Central memory CD4-positive, alpha-beta T cell (primary cell): ENCODE measurements around the gene RAPGEF5.

Experiments
- DNase-seq: peaks from one replicate; pipeline ENCODE4 v3.0.0; 2022

The RAPGEF5 gene

DNA sequence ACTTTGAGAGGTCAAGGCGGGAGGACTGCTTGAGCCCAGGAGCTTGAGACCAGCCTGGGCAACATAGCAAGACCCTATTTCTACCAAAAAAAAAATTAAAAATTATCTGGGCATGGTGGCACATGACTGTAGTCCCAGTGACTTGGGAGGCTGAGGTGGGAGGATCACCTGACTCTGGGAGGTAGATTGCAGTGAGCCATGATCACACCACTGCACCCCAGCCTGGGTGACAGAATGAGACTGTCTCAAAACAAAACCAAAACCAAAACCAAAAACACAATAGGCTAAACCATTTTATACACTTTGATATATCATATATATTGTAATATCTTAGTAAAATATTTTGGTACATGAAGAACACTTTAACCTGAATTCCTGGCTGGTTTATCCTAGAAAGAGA is 101.6 kb downstream of the RAPGEF5 start:
- DNase-seq, result no peak

DNA sequence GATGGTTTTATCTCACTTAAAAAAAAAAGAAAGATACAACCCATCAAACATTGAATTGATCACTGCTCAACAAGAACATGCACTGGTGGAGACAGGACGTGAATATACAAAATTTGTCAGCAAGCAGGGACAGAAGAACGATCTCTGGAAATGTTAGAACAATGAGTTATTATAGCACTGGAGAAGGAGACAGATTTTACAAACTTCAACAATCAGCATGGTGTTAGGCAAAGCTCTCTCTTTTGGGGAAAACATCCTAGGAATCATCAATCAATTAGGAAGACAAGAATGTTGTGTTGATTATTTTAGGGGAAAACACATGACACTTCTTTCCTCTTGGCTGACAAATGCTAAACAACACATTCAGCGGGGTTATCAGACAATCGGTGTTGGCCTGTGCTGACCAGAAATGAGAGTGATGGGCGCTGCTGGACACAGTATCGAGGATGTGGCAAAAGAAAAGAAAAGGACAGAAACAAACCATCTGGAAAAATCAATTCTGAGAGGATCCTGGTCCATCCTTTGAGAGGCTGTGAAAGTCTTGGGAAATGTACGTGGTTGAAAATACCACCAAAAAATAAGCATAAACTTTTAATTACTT is 103.9 kb downstream of the RAPGEF5 start:
- no peak for DNase-seq

DNA sequence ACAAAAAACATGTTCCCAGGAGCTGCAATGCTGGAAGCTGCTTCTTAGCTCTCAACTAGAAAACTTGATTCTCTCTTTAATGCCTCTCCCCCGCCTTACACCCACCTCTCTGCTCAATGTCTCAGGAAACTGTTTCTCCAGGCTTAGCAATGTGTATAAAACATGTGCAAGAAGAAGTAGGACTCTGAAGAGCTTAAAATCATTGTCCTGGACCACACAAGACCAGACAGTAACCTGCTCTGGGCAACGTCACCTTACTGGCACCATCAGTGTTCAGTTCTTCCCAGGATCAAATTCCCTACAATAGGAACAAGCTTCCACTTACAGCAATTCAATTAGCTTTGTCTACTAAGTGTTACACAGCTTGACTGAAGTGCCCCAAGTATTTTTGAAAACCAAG is 104.9 kb downstream of the RAPGEF5 start:
- no peak for DNase-seq

DNA sequence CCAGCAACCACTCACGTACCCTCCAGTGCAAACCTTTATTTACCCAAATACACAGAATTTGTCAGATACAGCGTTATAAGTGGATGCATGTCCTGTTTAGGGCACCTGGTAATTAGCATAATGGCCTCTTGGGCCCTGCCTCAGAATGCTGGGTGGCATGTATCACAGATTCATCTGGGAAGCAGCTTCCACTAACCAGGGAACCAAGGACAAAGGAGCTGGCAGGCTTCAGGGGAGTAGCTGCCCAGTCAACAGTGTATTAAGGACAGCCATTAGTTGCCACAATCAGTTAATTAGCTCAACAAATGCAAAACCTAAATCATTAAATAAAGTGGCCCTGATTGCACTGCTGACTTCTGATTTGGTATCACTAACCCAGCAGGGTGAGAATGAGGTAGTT is 105.7 kb downstream of the RAPGEF5 start:
- no peak for DNase-seq

DNA sequence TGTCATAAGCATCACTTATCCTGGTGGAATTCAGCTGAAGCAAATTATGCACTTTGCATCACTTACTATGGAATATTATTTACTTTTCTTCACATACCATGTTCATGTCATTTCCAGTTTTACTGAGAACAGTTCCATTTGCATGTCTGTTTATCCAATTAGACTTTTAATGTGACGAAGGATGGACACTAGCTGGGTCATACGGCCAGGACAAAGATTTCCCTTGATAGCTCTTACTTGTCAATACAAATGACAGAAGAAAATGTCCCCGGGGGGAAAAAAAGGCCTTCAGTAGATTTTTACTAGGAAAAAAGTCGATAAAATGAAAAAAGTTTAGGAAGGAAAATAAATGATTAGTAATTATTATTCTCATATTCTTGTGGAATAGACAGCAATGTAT is 106.6 kb downstream of the RAPGEF5 start:
- DNase-seq, result no peak

DNA sequence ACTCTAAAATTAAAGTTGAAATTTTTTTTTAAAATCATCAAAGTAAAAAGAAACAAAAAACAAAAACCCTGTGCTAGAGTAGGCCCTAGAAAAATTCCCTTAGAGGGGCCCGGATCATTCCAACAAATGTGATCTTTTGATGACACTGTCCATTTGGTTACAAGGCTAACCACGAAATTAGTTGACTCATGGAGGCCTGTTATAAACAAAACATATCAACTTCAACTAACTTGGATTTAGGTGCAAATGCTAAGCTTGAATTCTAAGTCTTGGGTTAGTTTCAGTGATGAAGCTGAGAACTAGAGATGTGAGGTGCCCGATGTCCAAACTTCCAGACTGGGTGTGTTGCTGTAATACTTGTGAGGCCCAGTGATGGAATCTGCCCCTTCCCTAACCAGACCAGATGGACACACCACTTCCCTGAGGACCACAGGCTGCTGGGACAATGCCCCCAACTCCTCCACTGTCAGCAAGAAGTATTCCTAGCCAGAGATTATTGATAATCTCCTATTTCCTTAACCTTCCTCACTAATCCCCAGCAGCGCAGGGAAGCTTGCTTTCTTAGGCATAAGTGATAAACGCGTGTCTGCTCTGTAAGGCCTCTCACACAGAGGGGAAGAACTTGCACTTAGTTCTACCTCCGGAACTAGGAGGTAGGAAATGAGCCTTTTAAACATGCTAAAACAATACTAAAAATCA is 108.7 kb downstream of the RAPGEF5 start:
- DNase-seq, result no peak

DNA sequence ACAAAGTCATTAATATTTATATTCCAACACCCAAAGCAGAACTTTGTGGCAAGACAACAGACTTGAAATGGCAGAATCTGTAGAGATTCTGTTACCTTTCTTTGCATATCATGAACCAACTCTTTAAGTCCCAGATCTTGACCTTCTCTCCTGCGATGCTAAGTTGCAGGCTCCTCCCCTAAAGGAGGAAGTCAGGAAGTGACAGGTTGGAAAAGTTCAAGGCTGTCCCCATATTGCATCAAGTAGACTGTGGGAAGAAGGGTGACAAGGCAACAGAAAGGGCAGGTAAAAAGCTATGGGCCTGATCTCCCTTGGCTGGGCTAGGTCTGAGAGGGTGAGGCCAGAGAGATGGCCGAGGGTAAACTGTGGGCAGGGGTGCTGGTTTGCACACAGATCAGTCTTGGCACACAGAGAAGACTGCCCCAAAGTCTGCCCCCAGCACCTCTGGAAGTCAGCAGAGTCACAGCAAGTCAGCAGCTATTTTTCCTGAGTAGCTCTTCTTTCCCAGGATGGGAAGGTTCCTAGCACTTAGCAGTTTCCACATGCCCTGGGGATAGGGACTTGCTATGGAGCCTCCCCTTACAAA is 115.1 kb downstream of the RAPGEF5 start:
- DNase-seq, result no peak

DNA sequence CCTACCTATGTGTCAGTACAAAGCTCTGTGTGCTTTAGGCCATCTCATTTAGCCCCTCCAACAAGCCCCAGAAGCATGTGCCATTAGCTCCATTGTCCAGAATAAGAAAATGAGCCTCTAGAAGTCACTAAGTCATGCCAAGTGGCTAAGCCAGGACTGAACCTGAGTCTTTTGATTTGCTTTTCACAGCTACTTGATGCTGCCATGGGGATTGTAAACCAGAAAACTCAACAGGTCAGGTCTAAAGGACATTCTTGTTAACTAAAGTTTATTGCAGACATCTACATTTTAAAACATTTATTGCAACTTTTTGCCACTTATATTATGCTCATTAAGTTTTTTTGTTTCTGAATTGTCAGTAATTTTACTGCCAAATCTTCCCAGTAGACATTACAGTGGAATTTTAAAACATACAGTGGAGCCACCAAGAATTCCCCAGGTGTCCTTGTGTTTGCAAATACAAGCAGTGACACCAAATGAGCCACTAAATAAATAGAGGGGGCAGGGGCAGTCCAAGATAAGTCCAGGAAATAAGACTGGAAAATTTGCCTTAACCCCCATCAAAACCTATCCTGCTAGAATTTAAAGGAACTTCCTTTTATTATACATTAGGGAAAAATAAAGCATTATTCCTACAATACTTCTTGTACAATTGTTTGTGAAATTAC is 115.9 kb downstream of the RAPGEF5 start:
- no peak for DNase-seq

DNA sequence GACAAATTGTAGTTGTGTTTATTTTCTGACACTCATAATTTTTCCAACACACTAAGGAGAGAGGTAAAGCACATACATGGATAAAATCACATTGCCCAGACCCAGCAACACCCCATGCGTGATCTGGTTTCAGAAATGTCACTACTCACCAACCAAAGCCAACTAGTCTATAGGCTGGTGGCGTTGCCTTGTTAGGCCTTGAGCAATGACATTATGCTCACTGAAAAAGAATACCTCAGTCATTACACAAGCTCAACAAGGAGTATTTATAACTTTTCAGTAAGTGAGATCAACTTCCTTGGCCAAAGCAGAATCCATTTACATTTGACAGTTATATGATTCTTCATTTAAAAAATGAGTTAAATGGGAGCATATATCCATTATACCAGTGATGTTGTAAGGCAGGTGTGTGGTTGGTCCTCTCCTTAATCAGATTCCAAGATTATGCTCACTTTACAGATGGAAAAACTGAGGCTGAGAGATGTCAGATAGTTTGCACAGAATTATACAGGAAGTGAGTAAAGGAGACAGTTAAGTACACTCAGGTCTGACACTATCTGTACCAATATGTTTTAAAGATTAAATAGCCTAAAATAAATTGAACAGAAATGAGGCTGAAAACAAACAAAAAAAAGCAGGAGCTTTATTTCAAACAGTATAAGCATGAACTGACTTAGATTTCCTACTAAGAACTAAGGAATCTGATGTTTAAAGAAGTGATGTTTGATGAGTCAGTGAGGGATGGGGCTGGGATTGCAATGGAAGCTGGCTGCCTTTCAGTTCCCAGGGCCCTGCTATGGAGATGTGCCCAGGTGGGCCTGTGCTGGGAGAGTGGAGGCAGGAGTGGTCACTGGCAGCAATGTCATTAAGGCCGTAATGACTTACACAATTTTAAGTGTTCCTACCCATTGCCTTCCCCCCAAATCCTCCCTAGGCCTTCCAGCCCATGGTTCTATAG is 118.3 kb downstream of the RAPGEF5 start:
- no peak for DNase-seq

DNA sequence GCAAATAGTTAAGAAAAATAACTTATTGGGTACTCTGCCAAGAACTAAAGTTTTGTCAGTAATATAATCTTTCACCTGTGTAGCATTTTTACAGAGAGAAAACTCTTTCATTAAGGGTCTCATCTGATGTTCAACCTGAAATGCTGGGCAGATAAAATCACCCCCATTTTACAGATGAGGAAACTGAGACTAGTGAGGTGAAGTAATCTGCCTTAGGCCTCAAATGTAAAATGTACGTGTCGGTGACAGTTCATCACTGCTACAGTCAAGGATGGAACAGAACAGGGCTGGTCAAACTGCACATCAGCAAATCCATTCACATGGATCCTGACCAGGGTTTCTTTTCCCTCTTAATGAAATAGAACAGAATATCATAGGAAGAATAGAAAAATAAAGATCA is 121.8 kb downstream of the RAPGEF5 start:
- no peak for DNase-seq

DNA sequence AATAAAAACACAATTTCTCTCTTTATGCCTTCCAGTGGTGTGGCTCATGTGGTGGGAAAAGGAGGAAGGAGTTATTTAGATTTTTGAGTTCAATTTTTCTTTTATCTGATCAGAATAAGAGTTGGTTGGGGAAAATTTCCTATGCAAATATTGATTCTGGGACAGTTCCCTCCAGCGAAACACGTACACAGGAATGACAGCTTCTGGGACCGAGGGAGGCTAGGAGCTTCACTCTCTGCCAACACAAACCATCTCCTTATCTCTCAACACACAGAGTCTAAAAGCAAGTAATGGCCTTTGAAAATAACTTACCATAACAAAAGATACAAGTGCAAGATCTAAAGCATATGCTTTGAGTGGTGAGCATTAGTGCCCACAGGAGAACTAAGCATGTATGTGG is 122.7 kb downstream of the RAPGEF5 start:
- DNase-seq, result no peak

DNA sequence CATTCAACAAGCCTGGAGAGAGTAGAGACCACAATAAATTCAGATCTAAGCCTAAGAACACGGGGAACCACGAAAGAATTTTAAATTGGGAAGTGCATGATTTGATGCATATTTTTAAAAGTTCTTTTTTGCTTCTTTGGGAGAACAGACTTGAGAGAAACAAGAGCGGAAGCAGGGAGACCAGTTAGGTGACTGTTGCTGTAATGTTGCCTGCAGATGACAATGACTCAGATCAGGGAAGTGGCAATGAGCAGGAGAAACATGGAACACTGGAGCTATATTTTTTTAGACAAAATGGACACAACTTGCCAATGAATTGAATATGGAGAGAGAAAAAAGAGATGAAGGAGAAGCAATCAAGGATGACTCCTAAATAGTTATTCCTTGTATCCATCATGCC is 125.1 kb downstream of the RAPGEF5 start:
- no peak for DNase-seq

DNA sequence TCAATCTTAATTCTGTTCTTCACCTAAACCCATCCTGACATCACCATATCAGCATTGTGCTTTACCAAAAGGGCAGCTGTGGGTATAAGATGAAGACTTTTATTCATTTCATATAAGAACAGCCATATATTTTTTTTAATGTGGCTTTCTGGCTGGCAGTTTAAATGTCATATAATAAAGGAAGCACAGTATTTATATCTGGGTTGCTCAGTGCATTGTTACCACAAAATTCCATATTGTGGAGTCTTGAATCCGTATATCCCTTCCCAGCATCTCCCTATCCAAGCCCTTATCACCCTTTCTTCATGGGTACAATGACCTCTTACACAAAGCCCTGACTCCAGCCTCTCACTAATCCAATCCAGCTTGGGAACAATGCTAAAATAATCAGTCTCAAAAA is 125.8 kb downstream of the RAPGEF5 start:
- DNase-seq, result no peak

DNA sequence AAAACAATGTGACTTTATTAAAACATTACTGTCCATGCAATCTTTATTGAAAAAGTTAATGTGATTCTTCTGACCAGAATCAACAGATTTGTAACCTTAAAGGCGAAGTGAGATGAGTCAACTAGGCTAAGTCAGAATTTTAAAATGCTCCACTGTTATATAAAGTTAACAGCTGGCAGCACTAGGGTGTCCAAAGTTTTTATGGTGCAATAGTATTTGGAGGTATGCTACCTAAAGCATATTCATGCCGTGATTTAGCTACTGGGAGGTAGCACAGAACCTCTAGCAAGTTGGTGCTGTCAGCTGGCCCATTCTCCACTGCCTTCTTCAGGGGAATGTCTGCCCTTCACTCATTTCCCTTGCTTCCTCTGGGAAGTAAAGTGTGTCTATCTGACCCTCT is 126.7 kb downstream of the RAPGEF5 start:
- no peak for DNase-seq

DNA sequence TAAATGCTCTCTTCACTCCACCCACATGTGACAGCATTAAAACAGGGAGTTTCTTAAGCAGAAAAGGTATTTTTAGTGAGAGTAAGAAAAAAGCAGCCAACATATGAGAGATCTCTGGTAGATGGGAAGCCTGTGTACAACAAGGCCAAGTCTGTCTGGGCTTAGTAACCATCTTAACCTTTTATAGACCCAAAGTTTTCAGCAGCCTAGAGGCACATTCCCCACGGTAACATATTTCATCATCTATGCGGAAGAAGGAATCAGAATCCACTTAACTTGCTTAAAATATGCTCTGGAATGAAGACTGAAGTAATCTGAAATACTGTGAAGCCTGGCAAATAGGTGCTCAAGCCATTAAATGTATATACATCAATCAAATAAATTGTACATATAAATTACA is 127.8 kb downstream of the RAPGEF5 start:
- no peak for DNase-seq

DNA sequence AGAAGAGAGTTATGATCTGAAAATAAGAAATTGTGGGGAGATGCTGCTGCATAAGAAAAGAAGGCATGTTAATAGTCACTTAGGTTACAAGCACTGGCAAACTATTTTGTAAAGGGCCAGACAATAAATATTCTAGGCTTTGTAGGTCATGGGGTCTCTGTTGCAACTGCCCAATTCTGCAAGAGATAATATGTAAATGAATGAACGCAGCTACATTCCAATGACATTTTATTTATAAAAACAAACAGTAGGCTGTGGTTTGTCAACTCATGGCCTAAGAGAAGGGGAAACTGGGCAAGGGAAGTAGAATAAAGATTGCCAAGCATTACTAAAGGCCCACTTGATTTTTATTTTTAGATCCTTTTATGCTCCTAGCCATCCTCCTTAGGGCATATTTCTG is 133.1 kb downstream of the RAPGEF5 start:
- no peak for DNase-seq

DNA sequence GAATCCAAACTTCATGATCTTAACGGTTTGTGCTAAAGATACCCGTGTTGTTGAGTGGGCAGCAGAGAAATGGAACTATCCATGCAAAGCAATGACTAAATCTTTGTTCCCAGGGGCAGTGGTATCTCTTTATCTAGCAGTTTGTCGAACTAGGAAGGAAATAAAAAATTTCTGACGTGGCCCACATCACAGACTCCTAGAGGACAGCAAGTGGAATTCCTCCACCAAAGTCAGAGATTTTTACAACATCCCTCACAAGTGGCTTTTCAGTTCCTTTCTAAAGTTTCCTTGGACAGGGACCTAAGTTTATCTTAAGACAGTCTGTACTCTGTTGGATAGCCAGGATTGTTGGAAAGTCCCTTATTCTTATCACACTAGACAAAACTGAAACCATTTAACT is 136.0 kb downstream of the RAPGEF5 start:
- DNase-seq, result no peak

DNA sequence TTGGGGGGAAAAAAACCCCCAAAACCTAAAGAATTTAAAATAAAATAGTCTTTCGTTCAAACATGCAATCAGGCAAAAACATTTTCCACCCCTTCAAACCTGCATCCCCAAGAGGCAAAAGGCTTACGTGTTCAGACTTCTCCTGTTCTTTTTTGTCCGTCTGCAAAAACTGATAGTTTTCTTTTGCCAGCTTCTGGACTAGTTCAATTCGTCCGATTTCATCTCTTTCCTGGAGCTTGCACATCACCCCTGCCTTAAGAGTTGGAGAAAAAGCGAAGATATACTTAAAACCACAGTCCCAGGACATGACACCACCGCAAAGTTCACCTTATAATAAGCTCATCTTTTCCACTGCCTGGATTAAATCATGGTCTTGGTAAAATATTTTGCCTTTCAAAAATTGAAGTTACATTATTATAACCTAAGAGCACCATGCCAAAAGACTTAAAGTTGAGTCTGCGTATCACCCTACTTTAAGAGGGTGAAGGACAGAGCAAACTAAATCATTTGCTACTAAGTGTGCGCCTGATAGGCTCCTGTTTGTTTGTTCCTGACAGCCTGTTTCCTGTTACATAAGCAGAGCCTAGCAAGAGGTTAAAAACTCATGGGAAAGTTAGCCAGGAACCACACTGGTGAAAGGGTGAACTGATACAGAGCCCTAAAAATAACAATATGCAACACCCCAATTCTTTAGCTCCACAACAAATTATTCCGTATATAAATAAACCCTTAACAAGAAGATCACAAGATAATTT is 137.0 kb downstream of the RAPGEF5 start:
- DNase-seq, result no peak

DNA sequence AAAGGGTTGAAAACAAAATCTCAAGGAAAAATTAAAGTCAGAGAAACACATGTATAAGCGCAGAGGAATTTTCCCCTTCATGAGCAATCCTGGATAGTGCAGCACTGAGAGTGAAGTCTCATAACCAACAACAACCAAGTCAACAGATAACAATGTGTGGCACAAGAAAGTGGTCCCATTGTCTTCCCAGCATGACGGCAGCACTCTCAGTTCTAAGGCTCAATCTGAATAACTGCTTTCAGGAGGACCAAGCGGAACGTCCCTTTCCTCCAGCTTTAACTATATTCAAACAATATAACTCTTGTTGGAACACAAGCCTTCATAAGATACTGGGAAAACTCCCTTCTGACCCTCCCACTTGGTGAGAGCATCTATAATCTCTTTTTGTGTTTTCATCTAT is 137.9 kb downstream of the RAPGEF5 start:
- no peak for DNase-seq

DNA sequence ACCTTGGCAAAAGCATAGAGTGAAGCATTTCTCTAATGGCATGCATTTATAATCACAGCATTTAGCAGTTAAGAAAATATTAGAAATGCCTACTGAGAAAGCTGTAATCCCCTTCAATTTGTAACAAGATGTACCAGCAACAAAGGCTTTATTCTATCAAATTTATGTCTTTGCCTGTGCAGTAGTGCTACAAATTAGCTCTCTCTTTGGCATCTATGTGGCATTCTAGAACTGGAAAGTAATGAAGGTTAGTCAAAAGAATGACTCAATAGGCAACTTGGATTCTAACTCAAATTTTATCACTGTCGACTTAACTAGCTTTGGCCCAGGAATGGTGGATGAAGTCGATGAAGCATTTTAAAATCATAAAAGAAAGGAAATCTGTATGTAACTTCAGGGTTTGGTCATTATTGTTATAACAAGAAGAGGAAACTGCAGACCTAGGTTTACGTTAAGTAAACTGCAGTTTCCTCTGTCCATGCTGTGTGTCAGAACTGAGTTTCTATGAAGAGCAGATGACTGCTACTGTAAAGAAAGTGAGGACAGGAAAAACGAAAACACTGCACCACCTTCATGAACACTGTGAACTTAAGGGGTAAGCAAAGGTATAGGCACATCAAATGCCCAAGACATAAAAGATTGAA is 140.0 kb downstream of the RAPGEF5 start:
- no peak for DNase-seq

DNA sequence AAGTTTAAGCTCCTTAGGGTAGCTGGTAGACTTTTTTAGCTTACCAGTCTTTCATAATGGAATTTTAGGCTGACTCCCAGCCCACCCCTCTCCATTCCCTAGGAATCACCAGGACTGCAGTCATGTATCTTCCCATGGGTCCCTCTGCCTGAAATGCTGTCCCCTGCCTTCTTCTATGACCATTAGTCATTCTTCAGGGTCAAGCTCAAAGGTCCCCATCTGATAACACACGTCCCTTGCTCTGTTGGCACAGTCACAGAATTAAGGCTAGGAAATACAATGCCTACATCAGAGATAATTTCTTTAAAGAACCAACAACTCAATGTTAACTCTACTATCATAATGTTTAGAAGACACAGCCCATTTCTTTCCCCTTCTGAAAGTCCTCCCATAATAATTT is 140.6 kb downstream of the RAPGEF5 start:
- no peak for DNase-seq

DNA sequence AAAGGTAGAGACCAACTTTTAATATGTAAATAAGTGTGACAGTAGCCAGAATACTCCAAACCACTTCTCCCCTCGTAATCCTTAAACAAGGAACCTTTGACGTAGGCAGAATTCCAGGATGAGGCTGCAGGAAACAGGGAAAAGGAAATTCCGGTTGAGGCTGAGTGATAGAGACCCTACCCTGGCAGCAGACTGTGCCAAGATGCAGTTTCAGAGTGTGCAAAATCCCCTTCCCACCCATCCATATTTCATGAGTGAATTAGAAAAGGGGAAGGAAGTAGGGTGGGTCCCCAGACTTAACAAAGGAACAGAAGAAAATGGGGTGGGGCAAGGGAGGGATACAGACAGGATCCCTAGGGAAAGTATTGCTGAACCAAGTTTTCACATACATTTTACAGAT is 143.0 kb downstream of the RAPGEF5 start:
- no peak for DNase-seq
